Spleen (tissue), 11 donors: ENCODE measurements around the gene SH3RF3. TPM values are rescaled to one million over a fixed set of nuclear protein-coding genes. Genes with fewer than 3 reads are reported as not detected.

Source experiments
- DNase-seq: peaks from one replicate; pipeline ENCODE4 v3.0.0-alpha.2; 2020
- H3K27ac ChIP-seq, 8 donors: fragments of 200-600 bp; sonication (generic) in 7 of 8; 1 replicate in 4 of 8; 2 replicates in 4 of 8; pipeline versions ENCODE4 v1.5.0 to v1.8.0; 2016 to 2021; ENCODE audit warnings: inconsistent platforms in 4 of 8, mild to moderate bottlenecking in 4 of 8, moderate library complexity in 1 of 8
- H3K27me3 ChIP-seq, 7 donors: fragments of 200-600 bp; sonication (generic) in 6 of 7; replicated peaks in 1 of 7; 1 replicate in 4 of 7; 2 replicates in 3 of 7; pipeline versions ENCODE4 v1.5.0 to v1.8.0; 2016 to 2021; ENCODE audit warnings: inconsistent platforms in 3 of 7, mild to moderate bottlenecking in 1 of 7
- H3K36me3 ChIP-seq, 6 donors: fragments of 200-600 bp; sonication (generic) in 5 of 6; 1 replicate in 4 of 6; 2 replicates in 2 of 6; pipeline versions ENCODE4 v1.5.0 to v1.8.0; 2016 to 2021; ENCODE audit warnings: inconsistent platforms in 2 of 6
- H3K4me1 ChIP-seq, 6 donors: fragments of 200-600 bp; sonication (generic) in 5 of 6; 1 replicate in 3 of 6; 2 replicates in 3 of 6; pipeline versions ENCODE4 v1.5.0 to v1.8.0; 2016 to 2021; ENCODE audit warnings: inconsistent platforms in 3 of 6
- H3K4me3 ChIP-seq, 8 donors: fragments of 200-600 bp; sonication (generic) in 7 of 8; 1 replicate in 4 of 8; 2 replicates in 4 of 8; pipeline versions ENCODE4 v1.5.0 to v1.8.0; 2016 to 2021; ENCODE audit warnings: inconsistent platforms in 4 of 8, mild to moderate bottlenecking in 4 of 8, moderate library complexity in 2 of 8
- H3K9me3 ChIP-seq, 8 donors: fragments of 200-600 bp; sonication (generic) in 7 of 8; 1 replicate in 4 of 8; 2 replicates in 4 of 8; pipeline versions ENCODE4 v1.5.0 to v1.8.0; 2016 to 2021; ENCODE audit warnings: inconsistent platforms in 4 of 8
- POLR2A ChIP-seq, 3 donors: fragments of 450-650 bp; IDR thresholded peaks; one replicate each; pipeline ENCODE4 v1.5.1; 2017; ENCODE audit warnings: antibody characterized with exemption in 3 of 3, mild to moderate bottlenecking in 1 of 3
- POLR2AphosphoS5 ChIP-seq, 3 donors: sonication (generic); formaldehyde crosslinking; IDR thresholded peaks; one replicate each; pipeline ENCODE4 v1.5.1; 2017; ENCODE audit warnings: antibody characterized with exemption in 3 of 3
- whole genome bisulfite sequencing, 5 donors: extraction: QIAGEN DNeasy Blood & Tissue Kit in 3 of 5; methylation state at CpG; one replicate each; pipeline versions ENCODE4 v1.1.5 to v1.1.7; 2013 to 2018; 5-methylcytosine and 5-hydroxymethylcytosine counted together
- intact Hi-C: fragments of 100-400 bp; cut with DNase I; formaldehyde crosslinking; loops from one replicate; pipeline ENCODE4 v1.15.0; 2023; ENCODE audit warnings: low total_unique reads
- microRNA-seq, 3 donors: library from miRNA; unstranded; fragments of <30 nt; microRNA quantifications; one replicate each; pipeline versions ENCODE4 to v1.1.0, GENCODE V29; 2019 to 2020
- polyA plus RNA-seq, 3 donors: library from polyadenylated mRNA; stranded (reverse); fragments of 200-250 nt; gene quantifications; one replicate each; pipeline ENCODE4 v1.2.1, GENCODE V29; 2013
- small RNA-seq, 4 donors: library from RNA; depleted of rRNA; stranded (forward); fragments of <200 nt; gene quantifications; one replicate each; pipeline ENCODE3, GENCODE V24; 2016
- total RNA-seq, 7 donors: library from RNA; depleted of rRNA in 3 of 7; stranded (reverse); fragments of >200 nt in 3 of 7; fragmentation: NEBNext Ultra II Directional in 4 of 7; extraction: Animal tissue kit (Norgen Biotek cat#: 25700) in 4 of 7; gene quantifications; one replicate each; pipeline versions ENCODE4 v1.1.0 to v1.2.1, GENCODE V29; 2016 to 2021
- TF ChIP-seq, protein P1 (sequence below), 11 experiments: fragments of 200-600 bp in 7 of 11; fragments of 450-650 bp in 4 of 11; sonication (generic) in 4 of 11; IDR thresholded peaks in 8 of 11; conservative IDR thresholded peaks in 3 of 11; 1 replicate in 7 of 11; 2 replicates in 4 of 11; pipeline versions ENCODE4 v1.4.0 to v1.8.0; 2016 to 2021; ENCODE audit warnings: antibody characterized with exemption in 11 of 11, inconsistent platforms in 4 of 11, mild to moderate bottlenecking in 1 of 11
- donor health status: healthy with polysubstance abuse.
- donor health status: DM: no; HTN: no; CAD: no; lungs with moderate emphysema.
- donor health status: DM: no; HTN: no; CAD: no.
- donor health status: Bipolar disorder and iron deficiency.
- donor health status: healthy.
- donor health status: DM: no; HTN: no; CAD: no.
- donor health status: DM: yes; HTN: yes; CAD: no.

SH3RF3 gene
- total and polyA plus RNA-seq, 10 donors: 1.3 to 7.6 (median 4.7) TPM

DNA sequence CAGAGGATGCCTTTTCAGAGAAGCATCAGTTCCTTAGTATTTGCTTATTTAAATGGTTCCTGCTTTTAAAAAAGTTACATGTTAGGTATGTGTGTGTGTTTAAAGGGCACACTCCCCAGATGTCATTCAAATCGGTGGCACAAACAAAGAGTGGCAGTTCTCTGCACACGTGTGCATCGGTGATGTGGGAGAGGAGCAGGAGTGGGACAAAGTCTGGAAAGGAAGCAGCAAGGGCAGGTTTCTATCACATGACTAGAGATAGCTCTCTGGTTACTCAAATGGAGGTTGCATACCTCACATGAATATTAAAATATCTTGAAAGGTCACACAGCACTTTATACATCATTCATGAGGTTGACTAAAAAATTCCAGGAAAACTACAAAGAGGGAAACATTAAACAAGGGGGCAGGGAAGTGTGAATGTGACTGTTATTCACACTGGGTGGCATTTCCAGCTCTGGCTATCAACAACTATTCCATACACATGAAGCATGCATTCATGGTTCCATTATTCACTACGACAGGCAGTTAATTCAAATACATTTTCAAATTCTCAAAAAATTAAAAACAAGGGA, 420.1 kb downstream of the SH3RF3 start:
- no peak overlapping the region for H3K4me3 ChIP-seq
- intact Hi-C loops: loop anchor here (5.0 kb wide), 1 partner anchor 168 kb away; no protein-coding TSS in a partner anchor
- TF ChIP-seq, protein P1, sequence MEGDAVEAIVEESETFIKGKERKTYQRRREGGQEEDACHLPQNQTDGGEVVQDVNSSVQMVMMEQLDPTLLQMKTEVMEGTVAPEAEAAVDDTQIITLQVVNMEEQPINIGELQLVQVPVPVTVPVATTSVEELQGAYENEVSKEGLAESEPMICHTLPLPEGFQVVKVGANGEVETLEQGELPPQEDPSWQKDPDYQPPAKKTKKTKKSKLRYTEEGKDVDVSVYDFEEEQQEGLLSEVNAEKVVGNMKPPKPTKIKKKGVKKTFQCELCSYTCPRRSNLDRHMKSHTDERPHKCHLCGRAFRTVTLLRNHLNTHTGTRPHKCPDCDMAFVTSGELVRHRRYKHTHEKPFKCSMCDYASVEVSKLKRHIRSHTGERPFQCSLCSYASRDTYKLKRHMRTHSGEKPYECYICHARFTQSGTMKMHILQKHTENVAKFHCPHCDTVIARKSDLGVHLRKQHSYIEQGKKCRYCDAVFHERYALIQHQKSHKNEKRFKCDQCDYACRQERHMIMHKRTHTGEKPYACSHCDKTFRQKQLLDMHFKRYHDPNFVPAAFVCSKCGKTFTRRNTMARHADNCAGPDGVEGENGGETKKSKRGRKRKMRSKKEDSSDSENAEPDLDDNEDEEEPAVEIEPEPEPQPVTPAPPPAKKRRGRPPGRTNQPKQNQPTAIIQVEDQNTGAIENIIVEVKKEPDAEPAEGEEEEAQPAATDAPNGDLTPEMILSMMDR (IDR thresholded peaks at IDR 0.05 in 8 of 11, conservative IDR thresholded peaks at IDR 0.05 in 3 of 11): no peak
- TF ChIP-seq POLR2AphosphoS5 (IDR thresholded peaks at IDR 0.05) (no peak), POLR2A (IDR thresholded peaks at IDR 0.05) (no peak)
- peaks cover 0 to 22% (median 0%) of the 10 kb centered on the region in 6 donors for H3K36me3 ChIP-seq
- H3K9me3 ChIP-seq: no peaks in the 10 kb centered on the region
- no peaks in the 10 kb centered on the region for H3K27me3 ChIP-seq
- no peak overlapping the region for H3K27ac ChIP-seq
- peaks cover 0 to 6% (median 0%) of the 10 kb centered on the region in 6 donors for H3K4me1 ChIP-seq
- 79 to 89% (median 86%) methylated on average over 4 of the region's 4 CpGs for WGBS, 5 donors
- DNase-seq: no peak

Small RNA genes lying within 50 kb of the gene (microRNA-seq; reads per million reads assigned to microRNA genes)
- gene MIR4265: 0 reads per million in 3 donors
- gene MIR4266: 0 reads per million in 3 donors

Small RNA genes lying within 50 kb of the gene (small RNA-seq; reads per million reads assigned to genes)
- gene MIR4265 (0 reads per million in 4 donors), gene MIR4266 (0 reads per million in 4 donors), gene RF00017 (0 reads per million in 4 donors), gene SNRPGP9 (0 reads per million in 4 donors)

Other genes with a start within 250 kb of the SH3RF3 start
- under 1 TPM in 5 of 7 donors, not detected in 2; 0.14 to 0.67 (median 0.15) TPM for gene EDAR, start 140.0 kb upstream of the SH3RF3 start, total RNA-seq
- gene EDAR, start 140.0 kb upstream of the SH3RF3 start, polyA plus RNA-seq: under 1 TPM; 0.02 to 0.18 (median 0.06) TPM